ENCODE data around the gene APOL6.
"Not testable (repeated sequence)": the region's sequence is repeated elsewhere in the genome, so short reads cannot be mapped to it uniquely, and the experiment has no call there.

DNA sequence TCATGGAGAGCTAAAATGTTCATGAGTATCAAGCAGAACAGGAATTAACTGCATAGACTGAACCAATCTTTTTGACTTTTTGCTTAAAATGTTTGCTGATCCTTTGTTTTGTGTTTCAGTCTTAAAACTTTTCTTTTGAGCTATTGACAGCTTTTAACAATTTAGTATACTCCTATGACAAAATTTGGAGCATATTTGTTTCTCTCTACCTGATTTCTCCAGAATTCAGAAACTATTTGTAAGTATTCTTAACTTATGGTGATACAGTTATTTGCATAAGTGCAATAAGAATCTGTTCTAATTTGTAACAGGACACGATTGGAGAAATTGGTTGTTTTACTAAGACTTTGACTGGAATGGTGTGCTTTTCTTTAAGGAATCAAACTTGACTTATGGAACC is 18.5 kb downstream of the APOL6 start:
- TF ChIP-seq, protein P1, sequence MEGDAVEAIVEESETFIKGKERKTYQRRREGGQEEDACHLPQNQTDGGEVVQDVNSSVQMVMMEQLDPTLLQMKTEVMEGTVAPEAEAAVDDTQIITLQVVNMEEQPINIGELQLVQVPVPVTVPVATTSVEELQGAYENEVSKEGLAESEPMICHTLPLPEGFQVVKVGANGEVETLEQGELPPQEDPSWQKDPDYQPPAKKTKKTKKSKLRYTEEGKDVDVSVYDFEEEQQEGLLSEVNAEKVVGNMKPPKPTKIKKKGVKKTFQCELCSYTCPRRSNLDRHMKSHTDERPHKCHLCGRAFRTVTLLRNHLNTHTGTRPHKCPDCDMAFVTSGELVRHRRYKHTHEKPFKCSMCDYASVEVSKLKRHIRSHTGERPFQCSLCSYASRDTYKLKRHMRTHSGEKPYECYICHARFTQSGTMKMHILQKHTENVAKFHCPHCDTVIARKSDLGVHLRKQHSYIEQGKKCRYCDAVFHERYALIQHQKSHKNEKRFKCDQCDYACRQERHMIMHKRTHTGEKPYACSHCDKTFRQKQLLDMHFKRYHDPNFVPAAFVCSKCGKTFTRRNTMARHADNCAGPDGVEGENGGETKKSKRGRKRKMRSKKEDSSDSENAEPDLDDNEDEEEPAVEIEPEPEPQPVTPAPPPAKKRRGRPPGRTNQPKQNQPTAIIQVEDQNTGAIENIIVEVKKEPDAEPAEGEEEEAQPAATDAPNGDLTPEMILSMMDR (optimal IDR thresholded peaks at IDR 0.05 in 1 of 3, IDR thresholded peaks at IDR 0.05 in 1 of 3, conservative IDR thresholded peaks at IDR 0.05 in 1 of 3; ENCODE audit: extremely low read depth in 1 of 3, insufficient read depth in 2 of 3, low read length in 3 of 3) = not testable (repeated sequence)
- TF ChIP-seq EZH2 (IDR thresholded peaks at IDR 0.05; ENCODE audit: low read length) = not testable (repeated sequence)

Data from keratinocyte (primary cell).